Keratinocyte (primary cell): Measurements from ENCODE around the gene OR13C4. TPM values are rescaled to one million over a fixed set of nuclear protein-coding genes. Genes with fewer than 3 reads are reported as not detected.

Source experiments
- DNase-seq: peaks from one replicate; pipeline ENCODE4 v3.0.0-alpha.2; 2011; ENCODE audit warnings: low read depth, missing footprints, low spot score
- FAIRE-seq: peaks from 2 replicates; lab custom pipeline; 2011; peaks lifted over from hg19 to GRCh38; lab: Jason Lieb, UNC
- H2AFZ ChIP-seq: 2 replicates; pipeline ENCODE4 v1.6.0; 2012; ENCODE audit warnings: low read length, control low read depth, inconsistent platforms; ENCODE audit not compliant: control insufficient read depth
- H3K27ac ChIP-seq: 2 replicates; pipeline ENCODE4 v1.5.1; 2011; ENCODE audit warnings: low read length; ENCODE audit not compliant: control insufficient read depth, insufficient read depth
- H3K27me3 ChIP-seq: 3 replicates; pipeline ENCODE4 v1.6.0; 2011; ENCODE audit warnings: low read length; ENCODE audit not compliant: control insufficient read depth, insufficient read depth; ENCODE audit errors: extremely low read depth
- H3K36me3 ChIP-seq, 2 experiments: 2 replicates in 1 of 2; 3 replicates in 1 of 2; pipeline ENCODE4 v1.5.1; 2011; ENCODE audit warnings: low read length in 2 of 2, mild to moderate bottlenecking in 1 of 2; ENCODE audit not compliant: control insufficient read depth in 2 of 2, insufficient read depth in 2 of 2; ENCODE audit errors: extremely low read depth in 1 of 2
- H3K4me1 ChIP-seq: 3 replicates; pipeline ENCODE4 v1.5.1; 2011; ENCODE audit warnings: low read length; ENCODE audit not compliant: control insufficient read depth, insufficient read depth; ENCODE audit errors: extremely low read depth
- H3K4me2 ChIP-seq: 3 replicates; pipeline ENCODE4 v1.6.0; 2011; ENCODE audit warnings: low read depth, low read length; ENCODE audit not compliant: control insufficient read depth, insufficient read depth; ENCODE audit errors: extremely low read depth
- H3K4me3 ChIP-seq, 3 experiments: fragments of 200-600 bp in 1 of 3; sonication (generic) in 1 of 3; 2 replicates in 2 of 3; 3 replicates in 1 of 3; pipeline ENCODE4 v1.5.1; 2011 to 2016; ENCODE audit warnings: low read length in 3 of 3, mild to moderate bottlenecking in 3 of 3, control low read depth in 2 of 3, inconsistent platforms in 1 of 3, low read depth in 1 of 3, mixed read lengths in 1 of 3, mixed run types in 1 of 3, moderate library complexity in 1 of 3; ENCODE audit not compliant: control insufficient read depth in 2 of 3, insufficient read depth in 2 of 3; ENCODE audit errors: extremely low read depth in 1 of 3
- H3K79me2 ChIP-seq: 2 replicates; pipeline ENCODE4 v1.6.0; 2012; ENCODE audit warnings: low read length; ENCODE audit not compliant: control insufficient read depth, insufficient read depth
- H3K9ac ChIP-seq: 3 replicates; pipeline ENCODE4 v1.6.0; 2011; ENCODE audit warnings: low read length; ENCODE audit not compliant: control insufficient read depth, insufficient read depth; ENCODE audit errors: extremely low read depth
- H3K9me1 ChIP-seq: 3 replicates; pipeline ENCODE4 v1.6.0; 2011; ENCODE audit warnings: low read length; ENCODE audit not compliant: control insufficient read depth, insufficient read depth; ENCODE audit errors: extremely low read depth
- H3K9me3 ChIP-seq: 2 replicates; pipeline ENCODE4 v1.5.1; 2012; ENCODE audit warnings: low read depth, low read length; ENCODE audit not compliant: control insufficient read depth
- H4K20me1 ChIP-seq: 3 replicates; pipeline ENCODE4 v1.6.0; 2011; ENCODE audit warnings: low read length; ENCODE audit not compliant: control insufficient read depth, insufficient read depth; ENCODE audit errors: extremely low read depth
- EZH2 ChIP-seq: IDR thresholded peaks from one replicate; pipeline ENCODE4 v1.6.1; 2012; ENCODE audit warnings: inconsistent platforms, mild to moderate bottlenecking, low read length, moderate library complexity
- dilution Hi-C: fragments of 300-500 bp; cut with MboI; formaldehyde crosslinking; loops from one replicate; pipeline ENCODE4 v1.7.0; 2020; ENCODE audit warnings: low sequenced_read_pairs; ENCODE audit not compliant: extremely low pct_ligation_motif_present
- polyA plus RNA-seq, 5 experiments: library from polyadenylated mRNA; depleted of rRNA in 3 of 5; stranded (reverse) in 3 of 5; stranded (forward) in 1 of 5; unstranded in 1 of 5; fragments of >200 nt; gene quantifications; 1 replicate in 1 of 5; 2 replicates in 3 of 5; 3 replicates in 1 of 5; pipeline versions ENCODE4 v1.2.1 to v1.2.3, GENCODE V29; 2011 to 2012; ENCODE audit warnings: missing spikeins in 2 of 5, low read depth in 1 of 5, low replicate concordance in 1 of 5
- TF ChIP-seq, protein P1 (sequence below), 3 experiments: IDR thresholded peaks in 1 of 3; conservative IDR thresholded peaks in 1 of 3; optimal IDR thresholded peaks in 1 of 3; 2 replicates in 2 of 3; 3 replicates in 1 of 3; pipeline versions ENCODE3 to v1.5.1; 2011; ENCODE audit warnings: low read length in 3 of 3, mild to moderate bottlenecking in 3 of 3, moderate library complexity in 2 of 3, control low read depth in 1 of 3, inconsistent platforms in 1 of 3; ENCODE audit not compliant: insufficient read depth in 2 of 3; ENCODE audit errors: extremely low read depth in 1 of 3

The OR13C4 gene
- polyA plus RNA-seq, 1 donor (not counting 4 experiments of a cell fraction or from before 2014, with no cell fraction given) = not detected

DNA sequence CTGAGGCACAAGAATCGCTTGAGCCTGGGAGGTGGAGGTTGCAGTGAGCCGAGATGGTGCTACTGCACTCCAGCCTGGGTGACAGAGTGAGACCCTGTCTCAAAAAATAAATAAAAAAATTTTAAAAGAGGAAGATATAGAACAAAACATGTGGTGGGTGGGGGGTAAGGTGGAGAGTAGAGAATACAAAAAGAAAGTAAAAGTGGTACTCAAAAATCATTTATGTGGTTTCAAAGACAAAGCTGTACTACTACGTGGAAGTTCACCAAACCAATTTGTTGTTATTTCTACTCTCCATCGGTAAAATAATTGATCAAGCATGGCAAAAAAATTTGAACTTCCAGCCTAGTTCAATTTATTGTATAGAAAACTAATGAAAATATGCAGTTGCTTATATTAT is 17.6 kb upstream of the OR13C4 start:
- H3K27me3 ChIP-seq = no peaks in the 10 kb centered on the region
- dilution Hi-C loops = no loop called here
- H4K20me1 ChIP-seq = no peaks in the 10 kb centered on the region
- FAIRE-seq = no peak
- H3K4me2 ChIP-seq = no peak overlapping the region
- DNase-seq = no peak
- H3K9me3 ChIP-seq = no peaks in the 10 kb centered on the region
- no peaks in the 10 kb centered on the region for H3K79me2 ChIP-seq
- H2AFZ ChIP-seq = no peak overlapping the region
- no peaks in the 10 kb centered on the region for H3K9me1 ChIP-seq
- no peaks in the 10 kb centered on the region for H3K4me1 ChIP-seq
- H3K27ac ChIP-seq = no peak overlapping the region
- H3K9ac ChIP-seq = no peak overlapping the region
- no peaks in the 10 kb centered on the region for H3K36me3 ChIP-seq
- TF ChIP-seq, protein P1, sequence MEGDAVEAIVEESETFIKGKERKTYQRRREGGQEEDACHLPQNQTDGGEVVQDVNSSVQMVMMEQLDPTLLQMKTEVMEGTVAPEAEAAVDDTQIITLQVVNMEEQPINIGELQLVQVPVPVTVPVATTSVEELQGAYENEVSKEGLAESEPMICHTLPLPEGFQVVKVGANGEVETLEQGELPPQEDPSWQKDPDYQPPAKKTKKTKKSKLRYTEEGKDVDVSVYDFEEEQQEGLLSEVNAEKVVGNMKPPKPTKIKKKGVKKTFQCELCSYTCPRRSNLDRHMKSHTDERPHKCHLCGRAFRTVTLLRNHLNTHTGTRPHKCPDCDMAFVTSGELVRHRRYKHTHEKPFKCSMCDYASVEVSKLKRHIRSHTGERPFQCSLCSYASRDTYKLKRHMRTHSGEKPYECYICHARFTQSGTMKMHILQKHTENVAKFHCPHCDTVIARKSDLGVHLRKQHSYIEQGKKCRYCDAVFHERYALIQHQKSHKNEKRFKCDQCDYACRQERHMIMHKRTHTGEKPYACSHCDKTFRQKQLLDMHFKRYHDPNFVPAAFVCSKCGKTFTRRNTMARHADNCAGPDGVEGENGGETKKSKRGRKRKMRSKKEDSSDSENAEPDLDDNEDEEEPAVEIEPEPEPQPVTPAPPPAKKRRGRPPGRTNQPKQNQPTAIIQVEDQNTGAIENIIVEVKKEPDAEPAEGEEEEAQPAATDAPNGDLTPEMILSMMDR (optimal IDR thresholded peaks at IDR 0.05 in 1 of 3, IDR thresholded peaks at IDR 0.05 in 1 of 3, conservative IDR thresholded peaks at IDR 0.05 in 1 of 3; ENCODE audit: extremely low read depth in 1 of 3, insufficient read depth in 2 of 3, low read length in 3 of 3) = no peak
- TF ChIP-seq EZH2 = no peak
- no peak overlapping the region for H3K4me3 ChIP-seq

DNA sequence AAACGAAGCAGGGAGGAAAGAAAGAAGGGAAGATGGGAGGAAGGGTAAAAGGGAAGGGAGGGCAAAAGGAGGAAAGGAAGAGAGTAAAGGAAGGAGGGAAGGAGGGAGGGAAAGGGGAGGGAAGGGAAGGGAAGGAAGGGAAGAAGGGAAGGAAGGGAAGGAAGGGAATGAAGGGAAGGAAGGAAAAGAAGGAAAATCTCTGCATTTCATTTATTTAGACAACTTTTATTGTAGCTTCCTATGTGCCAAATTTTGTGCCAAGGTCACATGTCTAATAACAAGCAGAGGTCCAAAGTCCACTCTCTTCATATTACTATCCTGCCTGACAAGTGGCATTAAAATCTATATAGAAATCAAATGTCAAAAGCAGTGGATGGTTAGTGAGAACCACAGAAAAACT is 12.3 kb upstream of the OR13C4 start:
- H3K4me1 ChIP-seq = no peaks in the 10 kb centered on the region
- H3K4me3 ChIP-seq = no peak overlapping the region
- TF ChIP-seq, protein P1 (optimal IDR thresholded peaks at IDR 0.05 in 1 of 3, IDR thresholded peaks at IDR 0.05 in 1 of 3, conservative IDR thresholded peaks at IDR 0.05 in 1 of 3; ENCODE audit: extremely low read depth in 1 of 3, insufficient read depth in 2 of 3, low read length in 3 of 3) = no peak
- TF ChIP-seq EZH2 = no peak
- no peaks in the 10 kb centered on the region for H3K36me3 ChIP-seq
- FAIRE-seq (no peak), DNase-seq (no peak)
- no peak overlapping the region for H3K27ac ChIP-seq
- dilution Hi-C loops = no loop called here
- H3K9me3 ChIP-seq = no peaks in the 10 kb centered on the region
- no peak overlapping the region for H3K4me2 ChIP-seq
- H3K9ac ChIP-seq = no peak overlapping the region
- no peak overlapping the region for H2AFZ ChIP-seq
- H3K79me2 ChIP-seq = no peaks in the 10 kb centered on the region
- no peaks in the 10 kb centered on the region for H3K9me1 ChIP-seq
- H3K27me3 ChIP-seq = no peaks in the 10 kb centered on the region
- no peaks in the 10 kb centered on the region for H4K20me1 ChIP-seq
